ENCODE results near the gene IL22RA1.

Gene IL22RA1

GRCh38 chr1:24138476-24139221 is 4.3 kb downstream of the IL22RA1 start:
- no peak overlapping the region for H3K4me3 ChIP-seq (ENCODE audit: low read length)
- no peaks in the 10 kb centered on the region for H3K4me1 ChIP-seq (ENCODE audit: control insufficient read depth, insufficient read depth, low read length)
- H3K27me3 ChIP-seq (ENCODE audit: control insufficient read depth, insufficient read depth, low read length), result no peaks in the 10 kb centered on the region
- no peak overlapping the region for H3K27ac ChIP-seq (ENCODE audit: low read length)
- WGBS (ENCODE audit: insufficient coverage, insufficient read length), result no CpG with 5 or more reads among the region's 13 CpGs
- H3K36me3 ChIP-seq (ENCODE audit: control insufficient read depth, insufficient read depth, low read length), result no peaks in the 10 kb centered on the region
- no peak for DNase-seq (ENCODE audit: low read depth, low spot score)
- no peaks in the 10 kb centered on the region for H3K9me3 ChIP-seq (ENCODE audit: control insufficient read depth, insufficient read depth, low read length)

- Histone ChIP-seq H3K4me1 (ENCODE audit: control insufficient read depth, insufficient read depth, low read length) (no peaks in the 10 kb centered on the region), H3K36me3 (ENCODE audit: control insufficient read depth, insufficient read depth, low read length) (no peaks in the 10 kb centered on the region), H3K4me3 (ENCODE audit: low read length) (no peak overlapping the region), H3K9me3 (ENCODE audit: control insufficient read depth, insufficient read depth, low read length) (no peaks in the 10 kb centered on the region), H3K27me3 (ENCODE audit: control insufficient read depth, insufficient read depth, low read length) (no peaks in the 10 kb centered on the region), H3K27ac (ENCODE audit: low read length) (no peak overlapping the region)
- no CpG with 5 or more reads among the region's 15 CpGs for WGBS (ENCODE audit: insufficient coverage, insufficient read length)
- no peak for DNase-seq (ENCODE audit: low read depth, low spot score)
Measured at GRCh38 chr1:24136956-24137539, 5.9 kb downstream of the IL22RA1 start.

- no peak overlapping the region for H3K4me3 ChIP-seq (ENCODE audit: low read length)
- H3K27ac ChIP-seq (ENCODE audit: low read length), result no peak overlapping the region
- no CpG with 5 or more reads among the region's 3 CpGs for WGBS (ENCODE audit: insufficient coverage, insufficient read length)
- no peaks in the 10 kb centered on the region for H3K4me1 ChIP-seq (ENCODE audit: control insufficient read depth, insufficient read depth, low read length)
- H3K36me3 ChIP-seq (ENCODE audit: control insufficient read depth, insufficient read depth, low read length), result no peaks in the 10 kb centered on the region
- no peak for DNase-seq (ENCODE audit: low read depth, low spot score)
- no peaks in the 10 kb centered on the region for H3K27me3 ChIP-seq (ENCODE audit: control insufficient read depth, insufficient read depth, low read length)
- H3K9me3 ChIP-seq (ENCODE audit: control insufficient read depth, insufficient read depth, low read length), result no peaks in the 10 kb centered on the region
Measured at GRCh38 chr1:24134376-24134775, 8.6 kb downstream of the IL22RA1 start.

GRCh38 chr1:24133819-24134218 is 9.1 kb downstream of the IL22RA1 start:
- no peak for DNase-seq (ENCODE audit: low read depth, low spot score)
- no peaks in the 10 kb centered on the region for H3K27me3 ChIP-seq (ENCODE audit: control insufficient read depth, insufficient read depth, low read length)
- no peak overlapping the region for H3K4me3 ChIP-seq (ENCODE audit: low read length)
- no peaks in the 10 kb centered on the region for H3K9me3 ChIP-seq (ENCODE audit: control insufficient read depth, insufficient read depth, low read length)
- H3K4me1 ChIP-seq (ENCODE audit: control insufficient read depth, insufficient read depth, low read length), result no peaks in the 10 kb centered on the region
- no CpG with 5 or more reads among the region's 1 CpG for whole genome bisulfite sequencing (ENCODE audit: insufficient coverage, insufficient read length)
- no peaks in the 10 kb centered on the region for H3K36me3 ChIP-seq (ENCODE audit: control insufficient read depth, insufficient read depth, low read length)
- H3K27ac ChIP-seq (ENCODE audit: low read length), result no peak overlapping the region

- no peaks in the 10 kb centered on the region for H3K4me1 ChIP-seq (ENCODE audit: control insufficient read depth, insufficient read depth, low read length)
- H3K27ac ChIP-seq (ENCODE audit: low read length), result no peak overlapping the region
- H3K4me3 ChIP-seq (ENCODE audit: low read length), result no peak overlapping the region
- no peaks in the 10 kb centered on the region for H3K9me3 ChIP-seq (ENCODE audit: control insufficient read depth, insufficient read depth, low read length)
- no peak for DNase-seq (ENCODE audit: low read depth, low spot score)
- H3K36me3 ChIP-seq (ENCODE audit: control insufficient read depth, insufficient read depth, low read length), result no peaks in the 10 kb centered on the region
- no peaks in the 10 kb centered on the region for H3K27me3 ChIP-seq (ENCODE audit: control insufficient read depth, insufficient read depth, low read length)
- WGBS (ENCODE audit: insufficient coverage, insufficient read length), result no CpG with 5 or more reads among the region's 3 CpGs
Measured at GRCh38 chr1:24130385-24130784, 12.6 kb downstream of the IL22RA1 start.

- WGBS (ENCODE audit: insufficient coverage, insufficient read length), result no CpG with 5 or more reads among the region's 7 CpGs
- H3K36me3 ChIP-seq (ENCODE audit: control insufficient read depth, insufficient read depth, low read length), result no peaks in the 10 kb centered on the region
- DNase-seq (ENCODE audit: low read depth, low spot score), result no peak
- no peaks in the 10 kb centered on the region for H3K27me3 ChIP-seq (ENCODE audit: control insufficient read depth, insufficient read depth, low read length)
- no peaks in the 10 kb centered on the region for H3K4me1 ChIP-seq (ENCODE audit: control insufficient read depth, insufficient read depth, low read length)
- H3K27ac ChIP-seq (ENCODE audit: low read length), result no peak overlapping the region
- no peaks in the 10 kb centered on the region for H3K9me3 ChIP-seq (ENCODE audit: control insufficient read depth, insufficient read depth, low read length)
- no peak overlapping the region for H3K4me3 ChIP-seq (ENCODE audit: low read length)
Measured at GRCh38 chr1:24127801-24128363, 15.1 kb downstream of the IL22RA1 start.

GRCh38 chr1:24127134-24127800 is 15.7 kb downstream of the IL22RA1 start:
- Histone ChIP-seq H3K27ac (ENCODE audit: low read length) (no peak overlapping the region), H3K4me3 (ENCODE audit: low read length) (no peak overlapping the region), H3K36me3 (ENCODE audit: control insufficient read depth, insufficient read depth, low read length) (no peaks in the 10 kb centered on the region), H3K9me3 (ENCODE audit: control insufficient read depth, insufficient read depth, low read length) (no peaks in the 10 kb centered on the region), H3K4me1 (ENCODE audit: control insufficient read depth, insufficient read depth, low read length) (no peaks in the 10 kb centered on the region), H3K27me3 (ENCODE audit: control insufficient read depth, insufficient read depth, low read length) (no peaks in the 10 kb centered on the region)
- no peak for DNase-seq (ENCODE audit: low read depth, low spot score)
- no CpG with 5 or more reads among the region's 3 CpGs for WGBS (ENCODE audit: insufficient coverage, insufficient read length)

GRCh38 chr1:24126672-24127023 is 16.3 kb downstream of the IL22RA1 start:
- Histone ChIP-seq H3K36me3 (ENCODE audit: control insufficient read depth, insufficient read depth, low read length) (no peaks in the 10 kb centered on the region), H3K9me3 (ENCODE audit: control insufficient read depth, insufficient read depth, low read length) (no peaks in the 10 kb centered on the region), H3K27ac (ENCODE audit: low read length) (no peak overlapping the region), H3K4me1 (ENCODE audit: control insufficient read depth, insufficient read depth, low read length) (no peaks in the 10 kb centered on the region), H3K27me3 (ENCODE audit: control insufficient read depth, insufficient read depth, low read length) (no peaks in the 10 kb centered on the region), H3K4me3 (ENCODE audit: low read length) (no peak overlapping the region)
- WGBS (ENCODE audit: insufficient coverage, insufficient read length), result no CpG with 5 or more reads among the region's 5 CpGs
- no peak for DNase-seq (ENCODE audit: low read depth, low spot score)

- Histone ChIP-seq H3K27ac (ENCODE audit: low read length) (no peak overlapping the region), H3K27me3 (ENCODE audit: control insufficient read depth, insufficient read depth, low read length) (no peaks in the 10 kb centered on the region), H3K4me3 (ENCODE audit: low read length) (no peak overlapping the region), H3K36me3 (ENCODE audit: control insufficient read depth, insufficient read depth, low read length) (no peaks in the 10 kb centered on the region), H3K9me3 (ENCODE audit: control insufficient read depth, insufficient read depth, low read length) (no peaks in the 10 kb centered on the region), H3K4me1 (ENCODE audit: control insufficient read depth, insufficient read depth, low read length) (no peaks in the 10 kb centered on the region)
- DNase-seq (ENCODE audit: low read depth, low spot score), result no peak
- WGBS (ENCODE audit: insufficient coverage, insufficient read length), result no CpG with 5 or more reads among the region's 6 CpGs
Measured at GRCh38 chr1:24126018-24126671, 16.8 kb downstream of the IL22RA1 start.

- Histone ChIP-seq H3K27me3 (ENCODE audit: control insufficient read depth, insufficient read depth, low read length) (no peaks in the 10 kb centered on the region), H3K36me3 (ENCODE audit: control insufficient read depth, insufficient read depth, low read length) (no peaks in the 10 kb centered on the region), H3K4me1 (ENCODE audit: control insufficient read depth, insufficient read depth, low read length) (no peaks in the 10 kb centered on the region), H3K4me3 (ENCODE audit: low read length) (no peak overlapping the region), H3K27ac (ENCODE audit: low read length) (no peak overlapping the region), H3K9me3 (ENCODE audit: control insufficient read depth, insufficient read depth, low read length) (no peaks in the 10 kb centered on the region)
- no peak for DNase-seq (ENCODE audit: low read depth, low spot score)
- WGBS (ENCODE audit: insufficient coverage, insufficient read length), result no CpG with 5 or more reads among the region's 4 CpGs
Measured at GRCh38 chr1:24125456-24125855, 17.5 kb downstream of the IL22RA1 start.

Data from iPS DF 6.9 (cell line).